GM21529 (cell line): ENCODE results near the gene EVI5.
"Not testable (repeated sequence)": the region's sequence is repeated elsewhere in the genome, so short reads cannot be mapped to it uniquely, and the experiment has no call there.

ENCODE experiments used
- ATAC-seq: cut with Tn5 transposase; IDR thresholded peaks from one replicate; pipeline ENCODE4 v1.9.1; 2021; ENCODE audit not compliant: unreplicated experiment

Gene EVI5

DNA sequence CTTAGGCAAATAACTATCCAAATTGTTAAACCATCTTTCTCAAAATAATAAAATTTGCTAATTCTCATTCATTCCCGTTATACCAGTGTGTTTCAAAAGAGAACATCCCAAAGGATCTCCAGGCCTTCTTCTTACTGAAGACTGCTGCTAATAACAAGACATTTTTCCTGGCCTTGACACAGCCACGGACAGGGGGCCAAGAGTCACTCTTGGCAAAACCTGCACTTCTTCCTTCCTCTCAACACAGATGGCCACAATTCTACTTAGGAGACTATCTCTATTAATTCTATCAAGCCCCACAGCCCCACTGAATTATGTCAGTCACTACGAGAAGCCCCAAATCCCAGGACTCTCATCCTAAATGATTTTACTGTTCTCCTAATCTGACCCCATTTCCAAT is 86.0 kb downstream of the EVI5 start:
- no peak for ATAC-seq

DNA sequence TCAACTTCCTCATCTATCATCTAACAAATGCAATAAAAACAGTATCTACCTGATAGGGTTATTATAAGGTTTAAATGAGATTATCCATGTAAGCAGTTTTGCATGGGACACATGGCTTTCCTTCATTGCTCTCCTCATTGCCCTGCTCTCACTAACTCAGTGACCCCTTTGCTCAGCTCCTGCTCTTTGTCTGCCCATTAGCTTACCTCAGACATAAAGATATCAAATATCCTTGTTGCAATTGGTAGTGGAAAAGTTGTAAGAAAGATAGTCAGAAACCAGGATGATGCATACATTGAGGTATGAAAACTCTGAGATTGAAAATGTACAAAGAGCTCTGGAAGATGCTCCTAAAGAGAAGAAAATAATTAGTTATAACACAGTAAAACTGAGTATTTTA is 89.8 kb downstream of the EVI5 start:
- ATAC-seq: no peak

DNA sequence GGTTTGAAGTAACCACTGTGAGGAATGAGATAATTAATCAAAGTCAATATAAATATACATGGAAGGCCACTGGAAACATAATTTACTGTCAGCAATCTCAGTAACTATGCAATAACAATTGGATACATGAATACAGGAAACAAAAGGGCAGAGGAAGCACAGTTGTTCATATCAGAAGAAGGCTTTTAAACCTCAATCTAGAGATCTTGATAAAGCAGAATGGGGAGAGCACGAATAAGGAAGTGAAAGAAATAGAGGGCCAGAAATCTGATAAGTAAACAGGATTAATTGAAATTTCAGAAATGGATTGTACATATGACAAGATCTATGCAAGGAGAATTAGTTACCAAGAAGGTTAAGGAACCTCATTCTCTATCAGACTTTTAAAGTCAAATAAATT is 93.0 kb downstream of the EVI5 start:
- ATAC-seq: no peak

GRCh38 chr1:92690212-92690906 is 94.5 kb downstream of the EVI5 start:
- no peak for ATAC-seq

- no peak for ATAC-seq
Observed at GRCh38 chr1:92679980-92680379, 104.9 kb downstream of the EVI5 start.

- ATAC-seq: no peak
Observed at GRCh38 chr1:92663775-92664174, 121.1 kb downstream of the EVI5 start.

DNA sequence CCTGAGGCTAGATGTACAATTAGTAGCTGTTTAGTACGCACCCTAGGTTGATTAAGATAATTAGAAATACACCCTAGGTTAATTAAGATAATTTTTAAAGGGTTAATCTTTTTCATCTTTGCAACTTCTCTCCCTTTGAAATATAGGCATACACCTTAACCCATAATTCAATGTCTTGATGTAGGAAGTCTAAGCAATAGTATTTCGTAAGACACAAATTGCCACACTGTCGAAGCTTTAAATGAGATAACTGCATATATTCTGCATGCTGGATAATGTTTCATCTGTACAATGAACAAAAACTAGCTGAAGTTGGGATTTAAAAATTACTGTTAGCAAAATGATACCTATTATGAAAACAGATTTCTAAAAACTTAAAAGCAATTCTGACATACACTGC is 122.9 kb downstream of the EVI5 start:
- no peak for ATAC-seq

GRCh38 chr1:92657701-92658100 is 127.2 kb downstream of the EVI5 start:
- no peak for ATAC-seq

- ATAC-seq: no peak
Observed at GRCh38 chr1:92655197-92655801, 129.6 kb downstream of the EVI5 start.

DNA sequence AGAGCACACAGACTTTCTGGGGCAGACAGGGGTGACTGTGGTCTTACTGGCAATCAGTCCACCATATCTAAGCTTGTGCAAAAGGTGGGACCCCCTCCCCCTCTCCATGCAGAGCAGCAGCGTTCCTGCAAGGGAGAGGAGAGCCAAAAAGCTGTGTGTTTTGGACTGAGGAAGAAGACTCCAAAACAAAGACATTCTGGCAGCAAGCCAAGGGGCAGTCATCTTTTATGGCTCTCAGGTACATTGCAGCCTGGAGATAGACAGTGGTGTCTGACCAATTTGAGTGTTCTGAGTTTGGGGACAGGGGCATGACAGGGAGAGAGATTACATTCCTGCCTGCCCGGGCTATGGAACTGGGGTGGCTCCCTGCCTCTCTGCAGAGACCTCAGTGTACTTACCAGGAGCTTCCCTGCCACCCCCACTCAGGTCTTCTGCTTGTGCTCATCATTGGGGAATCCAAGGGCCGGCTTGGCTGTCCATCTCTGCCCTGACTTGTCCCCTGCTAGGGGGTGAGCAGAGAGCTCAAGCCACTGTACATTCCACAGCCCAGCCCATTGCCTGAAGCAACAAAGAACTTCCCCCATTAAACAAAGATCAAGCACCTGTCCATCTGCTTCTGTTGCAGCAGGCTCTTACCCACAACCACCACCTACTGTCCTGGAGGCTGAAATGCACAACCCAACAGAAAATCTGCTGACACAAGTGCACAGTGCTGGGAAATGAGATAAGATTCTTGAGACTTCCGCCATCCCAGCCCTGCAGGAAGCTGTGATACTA is 131.1 kb downstream of the EVI5 start:
- no peak for ATAC-seq

DNA sequence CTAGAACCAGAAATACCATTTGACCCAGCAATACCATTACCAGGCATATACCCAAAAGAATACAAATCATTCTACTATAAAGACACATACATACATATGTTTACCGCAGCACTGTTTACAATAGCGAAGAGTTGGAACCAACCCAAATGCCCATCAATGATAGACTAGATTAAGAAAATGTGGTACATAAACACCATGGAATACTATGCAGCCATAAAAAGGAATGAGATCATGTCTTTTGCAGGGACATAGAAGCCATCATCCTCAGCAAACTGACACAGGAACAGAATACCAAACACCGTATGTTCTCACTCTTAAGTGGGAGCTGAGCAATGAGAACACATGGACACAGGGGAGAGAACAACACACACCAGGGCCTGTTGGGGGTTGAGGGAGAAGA is 144.2 kb downstream of the EVI5 start:
- not testable (repeated sequence) for ATAC-seq

GRCh38 chr1:92638498-92638897 is 146.4 kb downstream of the EVI5 start:
- ATAC-seq: no peak

GRCh38 chr1:92635203-92635602 is 149.7 kb downstream of the EVI5 start:
- ATAC-seq: not testable (repeated sequence)

- ATAC-seq: no peak
Observed at GRCh38 chr1:92623187-92623778, 161.6 kb downstream of the EVI5 start.

- no peak for ATAC-seq
Observed at GRCh38 chr1:92619466-92620189, 165.3 kb downstream of the EVI5 start.

- ATAC-seq: no peak
Observed at GRCh38 chr1:92601044-92601443, 183.9 kb downstream of the EVI5 start.

GRCh38 chr1:92599184-92599583 is 185.7 kb downstream of the EVI5 start:
- ATAC-seq: peak; percentile 58

DNA sequence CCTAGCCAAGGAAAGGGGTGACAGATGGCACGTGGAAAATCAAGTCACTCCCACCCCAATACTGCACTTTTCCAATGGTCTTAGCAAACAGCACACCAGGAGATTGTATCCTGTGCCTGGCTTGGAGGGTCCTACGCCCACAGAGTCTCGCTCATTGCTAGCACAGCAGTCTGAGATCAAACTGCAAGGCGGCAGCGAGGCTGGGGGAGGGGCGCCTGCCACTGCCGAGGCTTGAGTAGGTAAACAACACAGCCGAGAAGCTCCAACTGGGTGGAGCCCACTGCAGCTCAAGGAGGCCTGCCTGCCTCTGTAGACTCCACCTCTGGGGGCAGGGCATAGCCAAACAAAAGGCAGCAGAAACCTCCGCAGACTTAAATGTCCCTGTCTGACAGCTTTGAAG is 195.5 kb downstream of the EVI5 start:
- not testable (repeated sequence) for ATAC-seq

GRCh38 chr1:92587445-92587844 is 197.5 kb downstream of the EVI5 start:
- ATAC-seq: peak; percentile 39

GRCh38 chr1:92585831-92586230 is 199.1 kb downstream of the EVI5 start:
- ATAC-seq: no peak

DNA sequence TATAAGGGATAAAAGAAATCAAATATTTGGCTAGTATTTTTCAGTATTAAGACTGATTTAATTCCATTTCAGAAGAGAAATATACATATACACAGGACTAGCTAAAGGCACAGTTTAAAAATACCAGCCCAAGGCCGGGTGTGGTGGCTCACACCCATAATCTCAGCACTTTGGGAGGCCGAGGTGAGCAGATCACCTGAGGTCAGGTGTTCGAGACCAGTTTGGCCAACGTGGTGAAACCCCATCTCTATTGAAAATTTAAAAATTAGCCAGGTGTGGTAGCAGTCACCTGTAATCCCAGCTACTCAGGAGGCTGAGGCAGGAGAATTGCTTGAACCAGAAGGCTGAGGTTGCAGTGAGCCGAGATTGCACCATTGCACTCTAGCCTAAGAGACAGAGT is 200.1 kb downstream of the EVI5 start:
- ATAC-seq: not testable (repeated sequence)
